AG04449 (cell line): ENCODE data around the gene TNFAIP2.
A peak's percentile ranks its signal among the peaks of the same experiment; 100 is the strongest.

Source experiments
- CTCF ChIA-PET: fragments of 350-600 bp; formaldehyde crosslinking; extraction: SDS; loops from one replicate; lab custom pipeline; 2021; ENCODE audit warnings: antibody characterized with exemption; lab: Yijun Ruan, JAX
- POLR2A ChIA-PET: fragments of 400-600, 350-600 bp; formaldehyde crosslinking; extraction: SDS; loops from one replicate; lab custom pipeline; 2020; ENCODE audit warnings: antibody characterized with exemption, inconsistent platforms; lab: Yijun Ruan, JAX
- DNase-seq: peaks from one replicate; pipeline ENCODE4 v3.0.0-alpha.2; 2010; ENCODE audit warnings: low read depth, low spot score
- H3K4me3 ChIP-seq: 2 replicates; pipeline ENCODE4 v1.5.1; 2011; ENCODE audit warnings: low read depth, mild to moderate bottlenecking, control low read depth, low read length
- TF ChIP-seq, protein P1 (sequence below): IDR thresholded peaks from one replicate; pipeline ENCODE4 v1.5.1; 2011; ENCODE audit warnings: mild to moderate bottlenecking, moderate library complexity, low read length, control low read depth, inconsistent platforms; ENCODE audit not compliant: insufficient read depth; ENCODE audit errors: missing control alignments

TNFAIP2 gene

DNA sequence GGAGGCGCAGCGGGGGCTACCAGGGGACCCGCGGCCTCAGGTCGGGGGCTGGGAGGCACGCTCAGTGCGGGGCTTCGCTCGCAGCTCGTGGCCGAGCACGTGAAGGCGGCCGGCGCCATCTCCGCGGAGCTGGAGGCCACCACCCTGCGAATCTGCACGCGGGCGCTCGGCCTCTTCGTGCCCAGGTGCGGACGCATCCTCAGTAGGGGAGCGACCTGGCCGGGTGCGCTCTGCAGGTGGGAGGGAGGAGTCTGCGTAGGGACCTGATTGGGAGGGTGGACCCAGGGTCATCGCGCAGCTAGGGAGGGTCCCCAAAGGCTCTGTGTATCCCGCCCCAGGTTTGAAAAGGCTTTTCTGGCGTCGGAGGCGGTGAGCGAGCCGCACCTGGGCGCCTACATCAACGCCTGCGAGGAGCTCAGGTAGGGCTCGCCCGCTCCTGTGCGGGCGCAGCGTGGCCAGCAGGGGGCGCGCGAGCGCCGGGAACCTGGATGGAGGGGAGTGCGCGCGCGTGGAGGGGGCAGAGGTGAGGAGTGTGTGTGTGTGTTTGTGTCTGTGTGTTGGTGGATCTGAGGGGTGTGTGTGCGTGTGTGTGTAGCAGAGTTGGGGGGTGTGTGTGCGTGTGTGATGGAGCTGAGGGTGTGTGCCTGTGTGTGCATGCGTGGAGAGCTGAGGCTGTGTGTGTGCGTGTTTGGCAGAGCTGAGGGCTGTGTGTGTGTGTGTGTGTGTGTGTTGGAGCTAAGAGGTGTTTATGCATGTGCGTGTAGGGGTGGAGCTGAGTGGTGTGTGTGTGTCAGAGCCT, 18.4 kb upstream of the TNFAIP2 start:
- TF ChIP-seq, protein P1, sequence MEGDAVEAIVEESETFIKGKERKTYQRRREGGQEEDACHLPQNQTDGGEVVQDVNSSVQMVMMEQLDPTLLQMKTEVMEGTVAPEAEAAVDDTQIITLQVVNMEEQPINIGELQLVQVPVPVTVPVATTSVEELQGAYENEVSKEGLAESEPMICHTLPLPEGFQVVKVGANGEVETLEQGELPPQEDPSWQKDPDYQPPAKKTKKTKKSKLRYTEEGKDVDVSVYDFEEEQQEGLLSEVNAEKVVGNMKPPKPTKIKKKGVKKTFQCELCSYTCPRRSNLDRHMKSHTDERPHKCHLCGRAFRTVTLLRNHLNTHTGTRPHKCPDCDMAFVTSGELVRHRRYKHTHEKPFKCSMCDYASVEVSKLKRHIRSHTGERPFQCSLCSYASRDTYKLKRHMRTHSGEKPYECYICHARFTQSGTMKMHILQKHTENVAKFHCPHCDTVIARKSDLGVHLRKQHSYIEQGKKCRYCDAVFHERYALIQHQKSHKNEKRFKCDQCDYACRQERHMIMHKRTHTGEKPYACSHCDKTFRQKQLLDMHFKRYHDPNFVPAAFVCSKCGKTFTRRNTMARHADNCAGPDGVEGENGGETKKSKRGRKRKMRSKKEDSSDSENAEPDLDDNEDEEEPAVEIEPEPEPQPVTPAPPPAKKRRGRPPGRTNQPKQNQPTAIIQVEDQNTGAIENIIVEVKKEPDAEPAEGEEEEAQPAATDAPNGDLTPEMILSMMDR: peak; percentile 97
- POLR2A ChIA-PET: interaction anchor here (0.7 to 1.0 kb wide), 2 partner anchors 185 to 229 kb away, joined by 3 read pairs; partner anchors contain the start of gene EIF5
- no peak for DNase-seq
- CTCF ChIA-PET: interaction anchor here (0.6 to 9.9 kb wide), 61 partner anchors 8 to 1028 kb away, joined by 3 to 171 read pairs (median 5); partner anchors contain the start of gene EXOC3L4
- H3K4me3 ChIP-seq: no peak overlapping the region

DNA sequence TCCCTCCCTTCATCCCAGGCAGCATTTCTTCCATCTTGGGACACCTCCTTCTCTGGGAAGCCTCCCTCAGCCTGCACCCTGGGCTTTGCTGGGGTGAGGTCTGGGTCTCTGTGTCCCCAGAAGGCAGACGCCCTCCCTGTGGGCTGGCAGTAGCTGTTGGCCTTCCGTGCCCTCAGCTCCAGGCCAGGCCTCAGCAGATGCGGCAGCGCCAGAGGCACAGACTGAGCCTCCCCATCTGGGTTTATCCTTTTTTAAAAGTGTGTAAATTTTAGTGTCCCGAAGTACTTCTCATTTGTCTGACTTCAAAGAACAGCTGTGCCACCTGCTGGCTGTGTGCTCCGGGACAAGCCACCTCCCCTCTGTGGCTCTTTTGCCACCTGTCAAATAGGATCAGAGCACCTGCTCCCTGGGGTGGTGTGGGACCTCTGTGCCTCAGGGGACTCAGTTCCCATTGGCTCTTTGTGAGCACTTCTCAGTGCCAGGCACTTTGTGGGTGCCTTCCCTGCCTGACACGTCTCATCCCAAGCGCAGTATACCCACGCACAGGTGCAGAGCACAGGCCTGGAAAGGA, 17.6 kb upstream of the TNFAIP2 start:
- CTCF ChIA-PET: interaction anchor here (0.8 to 9.9 kb wide), 47 partner anchors 7 to 412 kb away, joined by 3 to 171 read pairs (median 6); partner anchors contain the start of gene EXOC3L4
- POLR2A ChIA-PET: no interaction called here

DNA sequence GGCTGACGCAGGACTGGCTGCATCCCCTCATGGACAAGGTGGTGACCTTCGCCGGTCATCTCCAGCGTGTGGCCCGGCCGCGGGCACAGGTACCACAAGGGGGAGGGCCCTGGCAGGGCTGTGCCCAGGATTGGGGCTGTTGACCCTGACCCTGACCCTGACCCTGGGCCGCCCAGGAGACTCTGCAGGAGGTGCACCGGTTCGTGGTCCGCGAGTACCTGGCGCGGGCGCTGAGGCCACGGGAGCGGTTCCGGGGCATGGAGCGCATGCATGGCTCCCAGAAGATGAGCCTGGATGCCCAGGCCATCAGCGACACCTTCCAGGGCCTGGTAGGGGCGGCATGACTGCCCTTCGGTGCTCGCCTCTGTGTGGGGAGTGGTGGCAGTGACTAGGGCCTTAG, 15.8 kb upstream of the TNFAIP2 start:
- H3K4me3 ChIP-seq: no peak overlapping the region
- TF ChIP-seq, protein P1: no peak
- ChIA-PET CTCF (interaction anchor here (1.0 to 9.9 kb wide), 8 partner anchors 10 to 184 kb away, joined by 3 to 171 read pairs (median 39); partner anchors contain the start of gene EXOC3L4), POLR2A (no interaction called here)
- no peak for DNase-seq

More for the DNA sequence above, 17.6 kb upstream of the TNFAIP2 start:
- no peak overlapping the region for H3K4me3 ChIP-seq
- TF ChIP-seq, protein P1: no peak
- no peak for DNase-seq

DNA sequence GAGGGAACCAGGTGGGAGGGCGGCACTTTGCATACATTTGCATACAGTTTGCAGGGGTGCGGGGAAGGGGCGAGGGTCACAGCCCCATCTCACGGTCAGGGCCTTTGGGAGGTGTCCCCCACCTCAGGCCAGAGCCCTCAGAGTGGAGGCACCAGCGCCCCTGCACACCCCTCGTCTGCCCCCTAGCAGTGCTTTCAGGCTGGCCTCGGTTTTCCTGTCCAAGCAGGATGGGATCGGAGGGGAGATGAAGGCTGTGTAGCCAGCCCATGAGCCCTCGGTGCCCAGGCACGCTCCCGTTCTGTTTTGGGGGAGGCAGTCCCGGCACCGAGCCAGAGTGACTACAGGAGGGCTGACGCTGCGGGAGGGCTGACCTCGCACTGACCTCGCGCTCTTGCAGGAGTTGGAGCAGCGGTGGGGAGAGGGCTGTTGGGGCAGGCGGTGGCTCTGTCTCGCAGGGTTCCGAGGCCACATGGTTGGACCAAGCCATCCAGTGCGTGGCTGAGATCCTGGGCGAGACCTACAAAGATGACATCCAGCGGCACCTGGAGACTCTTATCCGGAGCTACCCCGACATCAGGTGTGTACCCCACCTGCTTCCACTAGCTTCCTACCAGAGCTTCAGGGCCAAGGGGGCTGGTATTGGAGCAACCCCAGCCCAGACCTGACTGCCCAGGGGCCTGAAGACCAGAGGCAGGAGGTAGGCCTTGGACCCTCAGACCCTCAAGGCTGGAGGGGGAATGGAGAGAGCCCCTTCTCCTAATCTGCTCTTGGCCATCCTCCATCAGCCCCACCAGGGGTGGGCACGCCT, 15.1 kb upstream of the TNFAIP2 start:
- ChIA-PET CTCF (interaction anchor here (0.7 to 3.5 kb wide), 12 partner anchors 9 to 186 kb away, joined by 3 to 14 read pairs (median 4); no protein-coding TSS in a partner anchor), POLR2A (no interaction called here)
- H3K4me3 ChIP-seq: no peak overlapping the region
- no peak for DNase-seq
- TF ChIP-seq, protein P1: no peak

DNA sequence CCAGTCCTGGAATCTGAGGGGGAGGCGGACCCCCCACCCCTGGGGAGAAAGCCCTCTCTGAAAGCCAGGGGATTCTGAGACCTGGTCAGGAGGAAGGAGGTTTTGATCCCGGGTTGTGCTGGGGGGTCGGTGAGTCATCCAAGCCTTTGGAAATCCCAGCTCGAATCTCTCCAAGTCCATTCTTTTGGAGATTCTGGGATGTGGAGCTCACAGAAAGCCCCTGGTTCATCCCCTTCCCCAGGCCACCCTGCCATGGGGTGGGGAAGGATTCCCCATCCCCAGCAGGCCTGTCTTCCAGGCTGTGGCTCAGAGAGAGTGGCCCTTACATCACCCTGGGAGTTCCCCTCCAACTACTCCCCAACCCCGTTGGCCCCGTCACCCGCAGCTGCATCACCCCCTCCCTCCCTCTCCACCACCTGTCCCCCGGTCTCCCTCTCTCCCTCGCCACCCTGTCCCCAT, 14.5 kb upstream of the TNFAIP2 start:
- CTCF ChIA-PET: interaction anchor here (0.7 to 3.5 kb wide), 12 partner anchors 9 to 185 kb away, joined by 3 to 14 read pairs (median 4); no protein-coding TSS in a partner anchor
- no peak for DNase-seq

More for the DNA sequence above, 14.5 kb upstream of the TNFAIP2 start:
- TF ChIP-seq, protein P1: no peak
- POLR2A ChIA-PET: no interaction called here
- H3K4me3 ChIP-seq: no peak overlapping the region
